GM23338 (cell line): ENCODE measurements around the gene UMODL1. TPM values are rescaled to one million over a fixed set of nuclear protein-coding genes. Genes with fewer than 3 reads are reported as not detected.

Experiments
- ATAC-seq: fragments of 200-7000 bp; cut with Tn5 transposase; 3 replicates; pipeline ENCODE4 v1.9.1; 2020
- DNase-seq: peaks from one replicate; pipeline ENCODE4 v3.0.0-alpha.2; 2015; ENCODE audit warnings: low spot score
- H2AFZ ChIP-seq: fragments of 200-600 bp; sonication (generic); 2 replicates; pipeline ENCODE4 v1.8.0; 2016; ENCODE audit warnings: antibody characterized with exemption, mild to moderate bottlenecking, moderate library complexity
- H3F3A ChIP-seq: fragments of 200-600 bp; sonication (generic); replicated peaks from 2 replicates; pipeline ENCODE4 v1.8.0; 2017; ENCODE audit warnings: antibody characterized with exemption, mixed run types, low read depth
- H3K27ac ChIP-seq: fragments of 200-600 bp; sonication (generic); 2 replicates; pipeline ENCODE4 v1.6.1; 2016; ENCODE audit warnings: low read depth
- H3K27me3 ChIP-seq: fragments of 200-600 bp; sonication (generic); 2 replicates; pipeline ENCODE4 v1.8.0; 2016; ENCODE audit warnings: mild to moderate bottlenecking, mixed run types, moderate library complexity; ENCODE audit not compliant: insufficient read depth
- H3K36me3 ChIP-seq: fragments of 200-600 bp; sonication (generic); 2 replicates; pipeline ENCODE4 v1.8.0; 2016; ENCODE audit warnings: mild to moderate bottlenecking; ENCODE audit not compliant: insufficient read depth
- H3K4me1 ChIP-seq: fragments of 200-600 bp; sonication (generic); 2 replicates; pipeline ENCODE4 v1.8.0; 2016; ENCODE audit warnings: mild to moderate bottlenecking, moderate library complexity; ENCODE audit not compliant: insufficient read depth
- H3K4me2 ChIP-seq: fragments of 200-600 bp; sonication (generic); 2 replicates; pipeline ENCODE4 v1.7.1; 2017; ENCODE audit warnings: mixed run types
- H3K4me3 ChIP-seq: fragments of 200-600 bp; sonication (generic); 2 replicates; pipeline ENCODE4 v1.6.1; 2016; ENCODE audit warnings: mixed run types
- H3K79me2 ChIP-seq: fragments of 200-600 bp; sonication (generic); replicated peaks from 2 replicates; pipeline ENCODE4 v1.8.0; 2017; ENCODE audit warnings: mild to moderate bottlenecking; ENCODE audit not compliant: insufficient read depth
- H3K9me2 ChIP-seq: fragments of 200-600 bp; sonication (generic); 2 replicates; pipeline ENCODE4 v1.8.0; 2017; ENCODE audit not compliant: insufficient read depth
- H4K20me1 ChIP-seq: fragments of 200-600 bp; sonication (generic); replicated peaks from 2 replicates; pipeline ENCODE4 v1.8.0; 2017; ENCODE audit warnings: mild to moderate bottlenecking; ENCODE audit not compliant: insufficient read depth
- H3K27ac Mint-ChIP-seq: 2 replicates; pipeline ENCODE4 v1.8.0; 2020; ENCODE audit warnings: inconsistent platforms, mild to moderate bottlenecking, moderate library complexity, mixed read lengths
- H3K27me3 Mint-ChIP-seq: 3 replicates; pipeline ENCODE4 v1.8.0; 2022; ENCODE audit warnings: low read depth, mild to moderate bottlenecking, moderate library complexity, mixed read lengths, inconsistent platforms; ENCODE audit not compliant: insufficient read depth, poor library complexity
- H3K36me3 Mint-ChIP-seq: 3 replicates; pipeline ENCODE4 v1.8.0; 2021; ENCODE audit warnings: low read depth, mild to moderate bottlenecking, inconsistent platforms, moderate library complexity, mixed read lengths
- H3K4me1 Mint-ChIP-seq: 3 replicates; pipeline ENCODE4 v1.8.0; 2020; ENCODE audit warnings: mild to moderate bottlenecking, inconsistent platforms, mixed read lengths
- H3K4me3 Mint-ChIP-seq: 3 replicates; pipeline ENCODE4 v1.8.0; 2021; ENCODE audit warnings: moderate library complexity, mild to moderate bottlenecking, inconsistent platforms, mixed read lengths
- H3K9me3 Mint-ChIP-seq: 3 replicates; pipeline ENCODE4 v1.8.0; 2020; ENCODE audit warnings: moderate library complexity, mild to moderate bottlenecking, inconsistent platforms, mixed read lengths
- CREB1 ChIP-seq: fragments of 250-450 bp; sonication (Bioruptor Pico); IDR thresholded peaks from 2 replicates; pipeline ENCODE4 v1.5.0; 2020; ENCODE audit warnings: low read depth, mild to moderate bottlenecking, moderate library complexity
- NANOG ChIP-seq: IDR thresholded peaks from 2 replicates; pipeline ENCODE4 v1.6.1; 2016; ENCODE audit warnings: antibody characterized with exemption, borderline replicate concordance
- POLR2AphosphoS5 ChIP-seq: IDR thresholded peaks from 2 replicates; pipeline ENCODE4 v1.6.1; 2016; ENCODE audit warnings: antibody characterized with exemption, low read depth
- STAT1 ChIP-seq: IDR thresholded peaks from one replicate; pipeline ENCODE4 v1.6.1; 2016; ENCODE audit warnings: antibody characterized with exemption; ENCODE audit not compliant: unreplicated experiment
- ZNF114 ChIP-seq: fragments of 250-450 bp; sonication (Bioruptor Pico); IDR thresholded peaks from 2 replicates; pipeline ENCODE4 v1.5.0; 2020; ENCODE audit warnings: mild to moderate bottlenecking, moderate library complexity
- polyA plus RNA-seq: library from polyadenylated mRNA; unstranded; fragments of >200 nt; fragmentation: Nextera tagmentation; extraction: Ambion mirVana; gene quantifications from 2 replicates; pipeline ENCODE4 v1.2.1, GENCODE V29; 2016
- total RNA-seq: library from RNA; depleted of rRNA; stranded (reverse); fragments of >200 nt; shearing (Covaris generic); gene quantifications from 2 replicates; pipeline ENCODE4 v1.2.3, GENCODE V29; 2014
- TF ChIP-seq, protein P1 (sequence below), 2 experiments: fragments of 200-600 bp in 1 of 2; sonication (generic) in 1 of 2; conservative IDR thresholded peaks; 2 replicates each; pipeline versions ENCODE4 v1.5.1 to v1.6.1; 2016 to 2017; ENCODE audit warnings: antibody characterized with exemption in 2 of 2, low read depth in 2 of 2, mild to moderate bottlenecking in 2 of 2, moderate library complexity in 1 of 2
- TF ChIP-seq, protein P2 (sequence below): IDR thresholded peaks from one replicate; pipeline ENCODE4 v1.6.1; 2018; ENCODE audit warnings: antibody characterized with exemption; ENCODE audit not compliant: unreplicated experiment
- TF ChIP-seq, protein P3 (sequence below): IDR thresholded peaks from 2 replicates; pipeline ENCODE4 v1.6.1; 2016; ENCODE audit warnings: antibody characterized with exemption
- TF ChIP-seq, protein P4 (sequence below): fragments of 250-450 bp; sonication (Bioruptor Pico); IDR thresholded peaks from 2 replicates; pipeline ENCODE4 v1.5.0; 2020; ENCODE audit warnings: mild to moderate bottlenecking, moderate library complexity

UMODL1 gene
- total and polyA plus RNA-seq, 2 experiments from 2014 or later = not detected

DNA sequence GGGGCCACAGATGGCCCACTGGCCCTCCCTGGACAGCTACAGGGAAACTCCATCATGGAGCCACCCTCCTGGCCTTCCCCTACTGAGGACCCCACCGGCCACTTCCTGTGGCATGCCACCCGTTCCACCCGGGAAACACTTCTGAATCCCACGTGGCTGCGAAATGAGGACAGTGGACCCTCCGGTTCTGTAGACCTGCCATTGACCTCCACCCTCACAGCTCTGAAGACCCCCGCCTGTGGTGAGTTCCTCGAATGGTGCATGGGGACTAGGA, 40.3 kb downstream of the UMODL1 start:
- Histone ChIP-seq H3K36me3 (no peaks in the 10 kb centered on the region), H4K20me1 (no peaks in the 10 kb centered on the region), H3K4me1 (no peaks in the 10 kb centered on the region), H3F3A (no peaks in the 10 kb centered on the region), H3K4me3 (no peak overlapping the region), H3K27ac (no peak overlapping the region), H3K4me2 (no peak overlapping the region), H3K9me2 (no peaks in the 10 kb centered on the region), H3K79me2 (no peaks in the 10 kb centered on the region), H3K27me3 (no peaks in the 10 kb centered on the region), H2AFZ (no peak overlapping the region)
- ATAC-seq (no peak), DNase-seq (no peak)
- TF ChIP-seq ZNF114 (CRISPR knock-in tag) (no peak), POLR2AphosphoS5 (no peak), STAT1 (no peak), NANOG (no peak), CREB1 (no peak)
- TF ChIP-seq, protein P1, sequence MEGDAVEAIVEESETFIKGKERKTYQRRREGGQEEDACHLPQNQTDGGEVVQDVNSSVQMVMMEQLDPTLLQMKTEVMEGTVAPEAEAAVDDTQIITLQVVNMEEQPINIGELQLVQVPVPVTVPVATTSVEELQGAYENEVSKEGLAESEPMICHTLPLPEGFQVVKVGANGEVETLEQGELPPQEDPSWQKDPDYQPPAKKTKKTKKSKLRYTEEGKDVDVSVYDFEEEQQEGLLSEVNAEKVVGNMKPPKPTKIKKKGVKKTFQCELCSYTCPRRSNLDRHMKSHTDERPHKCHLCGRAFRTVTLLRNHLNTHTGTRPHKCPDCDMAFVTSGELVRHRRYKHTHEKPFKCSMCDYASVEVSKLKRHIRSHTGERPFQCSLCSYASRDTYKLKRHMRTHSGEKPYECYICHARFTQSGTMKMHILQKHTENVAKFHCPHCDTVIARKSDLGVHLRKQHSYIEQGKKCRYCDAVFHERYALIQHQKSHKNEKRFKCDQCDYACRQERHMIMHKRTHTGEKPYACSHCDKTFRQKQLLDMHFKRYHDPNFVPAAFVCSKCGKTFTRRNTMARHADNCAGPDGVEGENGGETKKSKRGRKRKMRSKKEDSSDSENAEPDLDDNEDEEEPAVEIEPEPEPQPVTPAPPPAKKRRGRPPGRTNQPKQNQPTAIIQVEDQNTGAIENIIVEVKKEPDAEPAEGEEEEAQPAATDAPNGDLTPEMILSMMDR (conservative IDR thresholded peaks at IDR 0.05; ENCODE audit: low read depth in 2 of 2) = no peak
- TF ChIP-seq, protein P2, sequence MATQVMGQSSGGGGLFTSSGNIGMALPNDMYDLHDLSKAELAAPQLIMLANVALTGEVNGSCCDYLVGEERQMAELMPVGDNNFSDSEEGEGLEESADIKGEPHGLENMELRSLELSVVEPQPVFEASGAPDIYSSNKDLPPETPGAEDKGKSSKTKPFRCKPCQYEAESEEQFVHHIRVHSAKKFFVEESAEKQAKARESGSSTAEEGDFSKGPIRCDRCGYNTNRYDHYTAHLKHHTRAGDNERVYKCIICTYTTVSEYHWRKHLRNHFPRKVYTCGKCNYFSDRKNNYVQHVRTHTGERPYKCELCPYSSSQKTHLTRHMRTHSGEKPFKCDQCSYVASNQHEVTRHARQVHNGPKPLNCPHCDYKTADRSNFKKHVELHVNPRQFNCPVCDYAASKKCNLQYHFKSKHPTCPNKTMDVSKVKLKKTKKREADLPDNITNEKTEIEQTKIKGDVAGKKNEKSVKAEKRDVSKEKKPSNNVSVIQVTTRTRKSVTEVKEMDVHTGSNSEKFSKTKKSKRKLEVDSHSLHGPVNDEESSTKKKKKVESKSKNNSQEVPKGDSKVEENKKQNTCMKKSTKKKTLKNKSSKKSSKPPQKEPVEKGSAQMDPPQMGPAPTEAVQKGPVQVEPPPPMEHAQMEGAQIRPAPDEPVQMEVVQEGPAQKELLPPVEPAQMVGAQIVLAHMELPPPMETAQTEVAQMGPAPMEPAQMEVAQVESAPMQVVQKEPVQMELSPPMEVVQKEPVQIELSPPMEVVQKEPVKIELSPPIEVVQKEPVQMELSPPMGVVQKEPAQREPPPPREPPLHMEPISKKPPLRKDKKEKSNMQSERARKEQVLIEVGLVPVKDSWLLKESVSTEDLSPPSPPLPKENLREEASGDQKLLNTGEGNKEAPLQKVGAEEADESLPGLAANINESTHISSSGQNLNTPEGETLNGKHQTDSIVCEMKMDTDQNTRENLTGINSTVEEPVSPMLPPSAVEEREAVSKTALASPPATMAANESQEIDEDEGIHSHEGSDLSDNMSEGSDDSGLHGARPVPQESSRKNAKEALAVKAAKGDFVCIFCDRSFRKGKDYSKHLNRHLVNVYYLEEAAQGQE = no peak
- TF ChIP-seq, protein P3, sequence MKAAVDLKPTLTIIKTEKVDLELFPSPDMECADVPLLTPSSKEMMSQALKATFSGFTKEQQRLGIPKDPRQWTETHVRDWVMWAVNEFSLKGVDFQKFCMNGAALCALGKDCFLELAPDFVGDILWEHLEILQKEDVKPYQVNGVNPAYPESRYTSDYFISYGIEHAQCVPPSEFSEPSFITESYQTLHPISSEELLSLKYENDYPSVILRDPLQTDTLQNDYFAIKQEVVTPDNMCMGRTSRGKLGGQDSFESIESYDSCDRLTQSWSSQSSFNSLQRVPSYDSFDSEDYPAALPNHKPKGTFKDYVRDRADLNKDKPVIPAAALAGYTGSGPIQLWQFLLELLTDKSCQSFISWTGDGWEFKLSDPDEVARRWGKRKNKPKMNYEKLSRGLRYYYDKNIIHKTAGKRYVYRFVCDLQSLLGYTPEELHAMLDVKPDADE = no peak
- Mint-ChIP-seq H3K27me3 (peaks cover 2% of the 10 kb centered on the region), H3K36me3 (no peaks in the 10 kb centered on the region), H3K9me3 (no peaks in the 10 kb centered on the region), H3K27ac (no peak overlapping the region), H3K4me1 (no peaks in the 10 kb centered on the region), H3K4me3 (no peak overlapping the region)

DNA sequence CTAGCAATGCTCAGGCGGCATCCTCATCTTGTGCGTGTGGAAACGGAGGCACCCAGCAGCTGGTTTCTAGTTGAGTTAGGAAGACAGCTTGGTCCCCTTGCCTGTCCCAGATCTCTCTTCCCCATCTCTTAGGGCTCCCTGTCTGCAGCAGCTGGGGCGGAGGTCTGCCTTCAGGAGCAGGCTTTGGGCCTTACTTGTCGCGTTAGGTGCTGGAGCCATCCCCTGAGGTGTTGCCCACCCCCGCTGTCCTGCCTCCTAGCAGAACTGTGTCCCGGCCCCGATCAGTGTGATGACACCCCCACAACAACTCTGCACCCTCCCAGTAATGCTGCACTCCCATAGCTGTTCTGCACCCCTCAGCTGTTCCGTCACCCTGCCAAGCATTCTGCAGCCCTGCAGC, 40.7 kb downstream of the UMODL1 start:
- H3F3A ChIP-seq = no peaks in the 10 kb centered on the region
- Mint-ChIP-seq H3K27me3 (peaks cover 2% of the 10 kb centered on the region), H3K27ac (no peak overlapping the region), H3K36me3 (no peaks in the 10 kb centered on the region), H3K4me1 (no peaks in the 10 kb centered on the region), H3K9me3 (no peaks in the 10 kb centered on the region), H3K4me3 (no peak overlapping the region)
- no peaks in the 10 kb centered on the region for H3K4me1 ChIP-seq
- H3K36me3 ChIP-seq = no peaks in the 10 kb centered on the region
- no peak overlapping the region for H2AFZ ChIP-seq
- no peaks in the 10 kb centered on the region for H3K79me2 ChIP-seq
- H3K9me2 ChIP-seq = no peaks in the 10 kb centered on the region
- H3K27me3 ChIP-seq = no peaks in the 10 kb centered on the region
- no peak for ATAC-seq
- no peaks in the 10 kb centered on the region for H4K20me1 ChIP-seq
- no peak overlapping the region for H3K27ac ChIP-seq
- no peak overlapping the region for H3K4me3 ChIP-seq
- no peak overlapping the region for H3K4me2 ChIP-seq
- DNase-seq = no peak
- TF ChIP-seq, protein P4, sequence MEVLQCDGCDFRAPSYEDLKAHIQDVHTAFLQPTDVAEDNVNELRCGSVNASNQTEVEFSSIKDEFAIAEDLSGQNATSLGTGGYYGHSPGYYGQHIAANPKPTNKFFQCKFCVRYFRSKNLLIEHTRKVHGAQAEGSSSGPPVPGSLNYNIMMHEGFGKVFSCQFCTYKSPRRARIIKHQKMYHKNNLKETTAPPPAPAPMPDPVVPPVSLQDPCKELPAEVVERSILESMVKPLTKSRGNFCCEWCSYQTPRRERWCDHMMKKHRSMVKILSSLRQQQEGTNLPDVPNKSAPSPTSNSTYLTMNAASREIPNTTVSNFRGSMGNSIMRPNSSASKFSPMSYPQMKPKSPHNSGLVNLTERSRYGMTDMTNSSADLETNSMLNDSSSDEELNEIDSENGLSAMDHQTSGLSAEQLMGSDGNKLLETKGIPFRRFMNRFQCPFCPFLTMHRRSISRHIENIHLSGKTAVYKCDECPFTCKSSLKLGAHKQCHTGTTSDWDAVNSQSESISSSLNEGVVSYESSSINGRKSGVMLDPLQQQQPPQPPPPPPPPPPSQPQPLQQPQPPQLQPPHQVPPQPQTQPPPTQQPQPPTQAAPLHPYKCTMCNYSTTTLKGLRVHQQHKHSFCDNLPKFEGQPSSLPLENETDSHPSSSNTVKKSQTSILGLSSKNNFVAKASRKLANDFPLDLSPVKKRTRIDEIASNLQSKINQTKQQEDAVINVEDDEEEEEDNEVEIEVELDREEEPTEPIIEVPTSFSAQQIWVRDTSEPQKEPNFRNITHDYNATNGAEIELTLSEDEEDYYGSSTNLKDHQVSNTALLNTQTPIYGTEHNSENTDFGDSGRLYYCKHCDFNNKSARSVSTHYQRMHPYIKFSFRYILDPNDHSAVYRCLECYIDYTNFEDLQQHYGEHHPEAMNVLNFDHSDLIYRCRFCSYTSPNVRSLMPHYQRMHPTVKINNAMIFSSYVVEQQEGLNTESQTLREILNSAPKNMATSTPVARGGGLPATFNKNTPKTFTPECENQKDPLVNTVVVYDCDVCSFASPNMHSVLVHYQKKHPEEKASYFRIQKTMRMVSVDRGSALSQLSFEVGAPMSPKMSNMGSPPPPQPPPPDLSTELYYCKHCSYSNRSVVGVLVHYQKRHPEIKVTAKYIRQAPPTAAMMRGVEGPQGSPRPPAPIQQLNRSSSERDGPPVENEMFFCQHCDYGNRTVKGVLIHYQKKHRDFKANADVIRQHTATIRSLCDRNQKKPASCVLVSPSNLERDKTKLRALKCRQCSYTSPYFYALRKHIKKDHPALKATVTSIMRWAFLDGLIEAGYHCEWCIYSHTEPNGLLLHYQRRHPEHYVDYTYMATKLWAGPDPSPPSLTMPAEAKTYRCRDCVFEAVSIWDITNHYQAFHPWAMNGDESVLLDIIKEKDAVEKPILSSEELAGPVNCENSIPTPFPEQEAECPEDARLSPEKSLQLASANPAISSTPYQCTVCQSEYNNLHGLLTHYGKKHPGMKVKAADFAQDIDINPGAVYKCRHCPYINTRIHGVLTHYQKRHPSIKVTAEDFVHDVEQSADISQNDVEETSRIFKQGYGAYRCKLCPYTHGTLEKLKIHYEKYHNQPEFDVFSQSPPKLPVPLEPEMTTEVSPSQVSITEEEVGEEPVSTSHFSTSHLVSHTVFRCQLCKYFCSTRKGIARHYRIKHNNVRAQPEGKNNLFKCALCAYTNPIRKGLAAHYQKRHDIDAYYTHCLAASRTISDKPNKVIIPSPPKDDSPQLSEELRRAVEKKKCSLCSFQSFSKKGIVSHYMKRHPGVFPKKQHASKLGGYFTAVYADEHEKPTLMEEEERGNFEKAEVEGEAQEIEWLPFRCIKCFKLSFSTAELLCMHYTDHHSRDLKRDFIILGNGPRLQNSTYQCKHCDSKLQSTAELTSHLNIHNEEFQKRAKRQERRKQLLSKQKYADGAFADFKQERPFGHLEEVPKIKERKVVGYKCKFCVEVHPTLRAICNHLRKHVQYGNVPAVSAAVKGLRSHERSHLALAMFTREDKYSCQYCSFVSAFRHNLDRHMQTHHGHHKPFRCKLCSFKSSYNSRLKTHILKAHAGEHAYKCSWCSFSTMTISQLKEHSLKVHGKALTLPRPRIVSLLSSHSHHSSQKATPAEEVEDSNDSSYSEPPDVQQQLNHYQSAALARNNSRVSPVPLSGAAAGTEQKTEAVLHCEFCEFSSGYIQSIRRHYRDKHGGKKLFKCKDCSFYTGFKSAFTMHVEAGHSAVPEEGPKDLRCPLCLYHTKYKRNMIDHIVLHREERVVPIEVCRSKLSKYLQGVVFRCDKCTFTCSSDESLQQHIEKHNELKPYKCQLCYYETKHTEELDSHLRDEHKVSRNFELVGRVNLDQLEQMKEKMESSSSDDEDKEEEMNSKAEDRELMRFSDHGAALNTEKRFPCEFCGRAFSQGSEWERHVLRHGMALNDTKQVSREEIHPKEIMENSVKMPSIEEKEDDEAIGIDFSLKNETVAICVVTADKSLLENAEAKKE (CRISPR knock-in tag) = no peak
- TF ChIP-seq STAT1 = no peak
- no peak for TF ChIP-seq CREB1
